PC-9 (cell line): ENCODE measurements around the gene MARK1. TPM values are rescaled to one million over a fixed set of nuclear protein-coding genes. Genes with fewer than 3 reads are reported as not detected.

Source experiments
- BruUV-seq: library from RNA; stranded (reverse); fragments of 400-500 nt; replicated peaks from 2 replicates; lab custom pipeline; 2021; lab: Mats Ljungman, UMichigan
- CTCF ChIA-PET: fragments of 300-600 bp; sonication (Branson Sonifier 250); formaldehyde crosslinking; loops from one replicate; lab custom pipeline; 2022; ENCODE audit warnings: antibody characterized with exemption; lab: Charles Lee
- POLR2A ChIA-PET: fragments of 300-600 bp; sonication (Branson Sonifier 250); formaldehyde crosslinking; loops from one replicate; lab custom pipeline; 2022; ENCODE audit warnings: antibody characterized with exemption; ENCODE audit not compliant: unreplicated experiment; lab: Charles Lee
- DNase-seq, 2 experiments: peaks; one replicate each; pipeline versions ENCODE4 v3.0.0 to v3.0.0-alpha.2; 2015 to 2022; ENCODE audit warnings: mixed read lengths in 1 of 2
- H2AFZ ChIP-seq: fragments of 200-600 bp; sonication (generic); 2 replicates; pipeline ENCODE4 v1.8.1; 2017; ENCODE audit warnings: antibody characterized with exemption
- H3F3A ChIP-seq: fragments of 200-600 bp; sonication (generic); 2 replicates; pipeline ENCODE4 v1.8.1; 2017; ENCODE audit warnings: antibody characterized with exemption, mild to moderate bottlenecking, low read depth; ENCODE audit not compliant: insufficient read depth
- H3K27ac ChIP-seq: fragments of 200-600 bp; sonication (generic); 2 replicates; pipeline ENCODE4 v1.6.1; 2016; ENCODE audit warnings: mixed run types
- H3K27me3 ChIP-seq: fragments of 200-600 bp; sonication (generic); 2 replicates; pipeline ENCODE4 v1.6.1; 2016; ENCODE audit warnings: low read depth, mixed run types; ENCODE audit not compliant: insufficient read depth
- H3K36me3 ChIP-seq: fragments of 200-600 bp; sonication (generic); 2 replicates; pipeline ENCODE4 v1.6.1; 2016; ENCODE audit warnings: low read depth, mixed run types
- H3K4me1 ChIP-seq: fragments of 200-600 bp; sonication (generic); replicated peaks from 2 replicates; pipeline ENCODE4 v1.6.1; 2016; ENCODE audit warnings: mixed run types; ENCODE audit not compliant: insufficient read depth
- H3K4me2 ChIP-seq: fragments of 200-600 bp; sonication (generic); 2 replicates; pipeline ENCODE4 v1.6.1; 2017; ENCODE audit warnings: mixed run types
- H3K4me3 ChIP-seq: fragments of 200-600 bp; sonication (generic); 2 replicates; pipeline ENCODE4 v1.6.1; 2016; ENCODE audit warnings: mixed run types
- H3K79me2 ChIP-seq: fragments of 200-600 bp; sonication (generic); 2 replicates; pipeline ENCODE4 v1.6.1; 2017; ENCODE audit warnings: low read depth, mixed run types
- H3K9me2 ChIP-seq: fragments of 200-600 bp; sonication (generic); 2 replicates; pipeline ENCODE4 v1.8.1; 2017; ENCODE audit warnings: mild to moderate bottlenecking; ENCODE audit not compliant: insufficient read depth
- H3K9me3 ChIP-seq: fragments of 200-600 bp; sonication (generic); 2 replicates; pipeline ENCODE4 v1.8.1; 2016; ENCODE audit warnings: low read depth; ENCODE audit not compliant: insufficient read depth
- H4K20me1 ChIP-seq: fragments of 200-600 bp; sonication (generic); 2 replicates; pipeline ENCODE4 v1.8.1; 2017; ENCODE audit not compliant: insufficient read depth
- CTCF ChIP-seq: fragments of 200-600 bp; sonication (generic); conservative IDR thresholded peaks from 2 replicates; pipeline ENCODE4 v1.6.1; 2017; ENCODE audit warnings: mixed run types, antibody characterized with exemption, mild to moderate bottlenecking, moderate library complexity
- EZH2 ChIP-seq: fragments of 200-600 bp; sonication (generic); IDR thresholded peaks from 2 replicates; pipeline ENCODE4 v1.8.0; 2017; ENCODE audit warnings: antibody characterized with exemption, low read depth
- intact Hi-C: fragments of 100-400 bp; cut with micrococcal nuclease; formaldehyde crosslinking; loops from one replicate; pipeline ENCODE4 v1.10.0; 2022; ENCODE audit not compliant: unreplicated experiment
- total RNA-seq: library from RNA; stranded (reverse); gene quantifications from 2 replicates; pipeline ENCODE4 v1.2.3, GENCODE V29; 2021

MARK1 gene
- total RNA-seq, 1 experiment from 2014 or later = 1.9 TPM

DNA sequence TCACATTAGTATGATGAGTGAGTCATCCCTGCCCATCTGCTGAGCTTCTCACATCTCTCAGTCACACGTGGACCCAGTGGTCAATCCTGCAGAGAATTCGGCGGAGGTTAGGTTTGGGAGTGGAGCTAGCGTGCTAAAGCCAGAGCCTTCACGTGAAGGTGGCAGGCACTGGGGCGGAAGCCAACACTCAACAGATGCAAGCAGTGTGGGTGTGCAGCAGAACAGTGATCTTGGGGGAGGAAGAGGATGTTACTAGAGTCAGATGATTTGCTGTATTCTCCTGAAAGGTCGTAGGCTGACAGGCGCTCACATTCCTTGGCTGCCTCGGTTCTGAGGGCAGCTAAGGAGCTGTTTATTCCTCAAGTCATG lies 168.9 kb downstream of the MARK1 start:
- Histone ChIP-seq H3K4me3 (no peak overlapping the region), H2AFZ (no peak overlapping the region), H3K79me2 (no peaks in the 10 kb centered on the region), H3K9me3 (no peaks in the 10 kb centered on the region), H3K27me3 (no peaks in the 10 kb centered on the region), H3K9me2 (no peaks in the 10 kb centered on the region), H4K20me1 (no peaks in the 10 kb centered on the region), H3F3A (no peaks in the 10 kb centered on the region; the same call in 1 of the 2 replicates), H3K36me3 (no peaks in the 10 kb centered on the region), H3K4me1 (peaks cover 8% of the 10 kb centered on the region; the same call in 1 of the 2 replicates), H3K27ac (no peak overlapping the region), H3K4me2 (no peak overlapping the region)
- ChIA-PET POLR2A (no interaction called here), CTCF (no interaction called here)
- DNase-seq = no peak
- BruUV-seq = no TSS peak
- intact Hi-C loops = no loop called here
- no peak for TF ChIP-seq EZH2
- no peak for TF ChIP-seq CTCF

DNA sequence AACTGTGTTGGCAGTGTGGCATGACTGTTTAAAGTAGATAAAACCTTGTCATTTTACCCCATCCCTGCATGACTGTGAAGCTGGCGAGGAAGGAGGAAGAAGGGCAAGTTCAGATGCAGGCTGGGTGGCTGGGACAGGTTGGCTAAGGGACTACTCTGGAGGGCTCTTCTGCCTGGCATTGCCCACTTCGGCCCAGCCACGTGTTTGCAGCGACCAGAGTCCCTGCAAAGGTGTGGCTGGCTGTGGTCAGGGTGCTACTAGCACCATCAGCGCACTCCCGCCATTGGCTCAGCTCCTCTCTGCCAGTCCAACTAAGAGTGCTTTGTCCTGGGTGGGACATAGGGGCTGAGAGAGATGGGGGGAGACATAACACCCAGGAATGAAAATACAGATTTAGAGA lies 169.4 kb downstream of the MARK1 start:
- Histone ChIP-seq H3K9me2 (no peaks in the 10 kb centered on the region), H3K36me3 (no peaks in the 10 kb centered on the region), H3K4me2 (no peak overlapping the region), H2AFZ (no peak overlapping the region), H4K20me1 (no peaks in the 10 kb centered on the region), H3K79me2 (no peaks in the 10 kb centered on the region), H3K27me3 (no peaks in the 10 kb centered on the region), H3K4me1 (peaks cover 8% of the 10 kb centered on the region; the same call in 1 of the 2 replicates), H3F3A (no peaks in the 10 kb centered on the region; the same call in 1 of the 2 replicates), H3K4me3 (no peak overlapping the region), H3K27ac (no peak overlapping the region), H3K9me3 (no peaks in the 10 kb centered on the region)
- POLR2A ChIA-PET = no interaction called here
- no peak for TF ChIP-seq EZH2
- TF ChIP-seq CTCF = no peak
- CTCF ChIA-PET = no interaction called here
- intact Hi-C loops = no loop called here
- no peak for DNase-seq
- BruUV-seq = no TSS peak

DNA sequence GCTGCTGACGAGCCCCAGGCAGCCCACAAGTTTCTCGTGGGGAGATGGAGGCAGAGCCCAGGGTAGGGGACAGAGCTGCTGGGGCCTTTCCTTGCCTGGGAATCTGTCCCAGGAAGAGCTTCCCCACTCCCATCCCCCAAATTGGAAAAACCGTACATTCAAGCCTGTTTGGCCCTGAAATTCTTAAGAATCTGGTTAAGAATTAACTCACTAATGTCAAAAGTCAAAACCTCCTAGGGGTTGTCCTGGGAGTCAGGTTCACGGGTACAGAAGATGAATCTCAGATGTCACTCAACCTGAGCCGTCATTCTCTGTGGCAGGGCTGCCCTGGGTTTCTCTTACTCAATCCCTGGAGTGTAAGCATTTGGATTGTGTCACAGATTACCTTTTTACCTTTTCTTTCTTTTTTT lies 170.7 kb downstream of the MARK1 start:
- no peak overlapping the region for H3K4me2 ChIP-seq

More for the DNA sequence above, 170.7 kb downstream of the MARK1 start:
- Histone ChIP-seq H3K4me1 (peaks cover 8% of the 10 kb centered on the region; the same call in 1 of the 2 replicates), H3K27ac (no peak overlapping the region), H3K27me3 (no peaks in the 10 kb centered on the region), H3K9me2 (no peaks in the 10 kb centered on the region), H3K4me3 (no peak overlapping the region), H4K20me1 (no peaks in the 10 kb centered on the region), H3F3A (no peaks in the 10 kb centered on the region; the same call in 1 of the 2 replicates), H3K9me3 (no peaks in the 10 kb centered on the region), H3K79me2 (no peaks in the 10 kb centered on the region), H3K36me3 (no peaks in the 10 kb centered on the region), H2AFZ (no peak overlapping the region)
- intact Hi-C loops = no loop called here
- TF ChIP-seq CTCF (no peak), EZH2 (no peak)
- DNase-seq = no peak
- ChIA-PET POLR2A (no interaction called here), CTCF (no interaction called here)
- no TSS peak for BruUV-seq
